Measurements from ENCODE around the gene ST6GALNAC5.

ST6GALNAC5 gene

GRCh38 chr1:77014073-77014788 is 147.0 kb downstream of the ST6GALNAC5 start:
- no peak for DNase-seq (ENCODE audit: low spot score)

- DNase-seq (ENCODE audit: low spot score), result no peak
Measured at GRCh38 chr1:77015748-77016341, 148.6 kb downstream of the ST6GALNAC5 start.

GRCh38 chr1:77016386-77016985 is 149.2 kb downstream of the ST6GALNAC5 start:
- no peak for DNase-seq (ENCODE audit: low spot score)

GRCh38 chr1:77018311-77018710 is 151.0 kb downstream of the ST6GALNAC5 start:
- no peak for DNase-seq (ENCODE audit: low spot score)

- no peak for DNase-seq (ENCODE audit: low spot score)
Measured at GRCh38 chr1:77018761-77019160, 151.5 kb downstream of the ST6GALNAC5 start.

GRCh38 chr1:77021732-77022131 is 154.5 kb downstream of the ST6GALNAC5 start:
- DNase-seq (ENCODE audit: low spot score), result no peak

GRCh38 chr1:77024500-77024899 is 157.2 kb downstream of the ST6GALNAC5 start:
- DNase-seq (ENCODE audit: low spot score), result no peak

GRCh38 chr1:77025599-77025998 is 158.3 kb downstream of the ST6GALNAC5 start:
- DNase-seq (ENCODE audit: low spot score), result no peak

- no peak for DNase-seq (ENCODE audit: low spot score)
Measured at GRCh38 chr1:77026135-77026534, 158.9 kb downstream of the ST6GALNAC5 start.

GRCh38 chr1:77026640-77027039 is 159.4 kb downstream of the ST6GALNAC5 start:
- no peak for DNase-seq (ENCODE audit: low spot score)

- no peak for DNase-seq (ENCODE audit: low spot score)
Measured at GRCh38 chr1:77027847-77028246, 160.6 kb downstream of the ST6GALNAC5 start.

- no peak for DNase-seq (ENCODE audit: low spot score)
Measured at GRCh38 chr1:77030401-77031105, 163.3 kb downstream of the ST6GALNAC5 start.

- no peak for DNase-seq (ENCODE audit: low spot score)
Measured at GRCh38 chr1:77031106-77031662, 163.9 kb downstream of the ST6GALNAC5 start.

- DNase-seq (ENCODE audit: low spot score), result no peak
Measured at GRCh38 chr1:77036560-77036959, 169.3 kb downstream of the ST6GALNAC5 start.

GRCh38 chr1:77037038-77037437 is 169.8 kb downstream of the ST6GALNAC5 start:
- DNase-seq (ENCODE audit: low spot score), result no peak

GRCh38 chr1:77038000-77038399 is 170.7 kb downstream of the ST6GALNAC5 start:
- DNase-seq (ENCODE audit: low spot score), result no peak

- DNase-seq (ENCODE audit: low spot score), result no peak
Measured at GRCh38 chr1:77039111-77039510, 171.8 kb downstream of the ST6GALNAC5 start.

GRCh38 chr1:77039739-77040138 is 172.5 kb downstream of the ST6GALNAC5 start:
- no peak for DNase-seq (ENCODE audit: low spot score)

- no peak for DNase-seq (ENCODE audit: low spot score)
Measured at GRCh38 chr1:77040826-77041225, 173.5 kb downstream of the ST6GALNAC5 start.

- DNase-seq (ENCODE audit: low spot score), result no peak
Measured at GRCh38 chr1:77044133-77044849, 177.0 kb downstream of the ST6GALNAC5 start.

- no peak for DNase-seq (ENCODE audit: low spot score)
Measured at GRCh38 chr1:77047575-77047974, 180.3 kb downstream of the ST6GALNAC5 start.

All from hematopoietic multipotent progenitor cell treated with erythropoietin and hydrocortisone succinate and interleukin-3 and kit ligand, for 15 days (in vitro differentiated cells).